Fibroblast of lung (primary cell): ENCODE data around the gene MAP2K5. TPM values are rescaled to one million over a fixed set of nuclear protein-coding genes. Genes with fewer than 3 reads are reported as not detected.

Experiments used
- DNase-seq, 2 donors: peaks; one replicate each; pipeline versions ENCODE4 v3.0.0 to v3.0.0-alpha.2; 2010; ENCODE audit warnings: low read depth in 2 of 2
- H2AFZ ChIP-seq: 2 replicates; pipeline ENCODE4 v1.5.1; 2012; ENCODE audit warnings: low read length, control low read depth, inconsistent platforms
- H3K27ac ChIP-seq: 2 replicates; pipeline ENCODE4 v1.5.1; 2011; ENCODE audit warnings: low read length, control low read depth; ENCODE audit not compliant: insufficient read depth
- H3K27me3 ChIP-seq: 2 replicates; pipeline ENCODE4 v1.5.1; 2011; ENCODE audit warnings: mild to moderate bottlenecking, low read length; ENCODE audit not compliant: control insufficient read depth, insufficient read depth
- H3K36me3 ChIP-seq: 2 replicates; pipeline ENCODE4 v1.5.1; 2011; ENCODE audit warnings: low read length; ENCODE audit not compliant: control insufficient read depth, insufficient read depth
- H3K4me1 ChIP-seq: 2 replicates; pipeline ENCODE4 v1.5.1; 2011; ENCODE audit warnings: low read length; ENCODE audit not compliant: control insufficient read depth, insufficient read depth; ENCODE audit errors: extremely low read depth
- H3K4me2 ChIP-seq: 2 replicates; pipeline ENCODE4 v1.5.1; 2011; ENCODE audit warnings: low read length, control low read depth; ENCODE audit not compliant: insufficient read depth; ENCODE audit errors: extremely low read depth
- H3K4me3 ChIP-seq, 4 experiments: fragments of 200-600 bp in 1 of 4; sonication (generic) in 1 of 4; replicated peaks in 1 of 4; 2 replicates each; pipeline ENCODE4 v1.5.1; 2011 to 2016; ENCODE audit warnings: low read length in 4 of 4, low read depth in 3 of 4, mild to moderate bottlenecking in 3 of 4, control low read depth in 2 of 4, inconsistent platforms in 1 of 4, mixed read lengths in 1 of 4; ENCODE audit not compliant: insufficient read depth in 1 of 4; ENCODE audit errors: control extremely low read depth in 1 of 4
- H3K79me2 ChIP-seq: 2 replicates; pipeline ENCODE4 v1.5.1; 2012; ENCODE audit warnings: mild to moderate bottlenecking, low read length, inconsistent platforms; ENCODE audit not compliant: control insufficient read depth, insufficient read depth
- H3K9ac ChIP-seq: 2 replicates; pipeline ENCODE4 v1.5.1; 2011; ENCODE audit warnings: mild to moderate bottlenecking, low read length, control low read depth; ENCODE audit not compliant: insufficient read depth
- H3K9me3 ChIP-seq: 2 replicates; pipeline ENCODE4 v1.5.1; 2012; ENCODE audit warnings: low read depth, low read length; ENCODE audit not compliant: control insufficient read depth, insufficient read depth
- H4K20me1 ChIP-seq: 2 replicates; pipeline ENCODE4 v1.5.1; 2011; ENCODE audit warnings: low read length; ENCODE audit not compliant: control insufficient read depth, insufficient read depth; ENCODE audit errors: extremely low read depth
- CTCF ChIP-seq, 2 donors: IDR thresholded peaks in 1 of 2; conservative IDR thresholded peaks in 1 of 2; 1 replicate in 1 of 2; 2 replicates in 1 of 2; pipeline ENCODE4 v1.5.1; 2011 to 2012; ENCODE audit warnings: low read length in 2 of 2, control low read depth in 1 of 2, inconsistent platforms in 1 of 2, low read depth in 1 of 2, mild to moderate bottlenecking in 1 of 2
- EZH2 ChIP-seq: IDR thresholded peaks from 2 replicates; pipeline ENCODE4 v1.5.1; 2012; ENCODE audit warnings: low read length, control low read depth, mild to moderate bottlenecking; ENCODE audit errors: missing control alignments
- polyA plus RNA-seq, 2 donors: library from polyadenylated mRNA; depleted of rRNA in 1 of 2; stranded (reverse) in 1 of 2; unstranded in 1 of 2; fragments of >200 nt; gene quantifications; 2 replicates each; pipeline ENCODE4 v1.2.1, GENCODE V29; 2011 to 2012; ENCODE audit warnings: missing spikeins in 1 of 2
- total RNA-seq: library from RNA; depleted of rRNA; stranded (reverse); fragments of >200 nt; gene quantifications from 2 replicates; pipeline ENCODE4 v1.2.1, GENCODE V29; 2014

Gene MAP2K5
- total and polyA plus RNA-seq, 2 donors (not counting 1 experiment from before 2014, with no cell fraction given) = 5.7 to 10.2 TPM

- Histone ChIP-seq H3K27me3 (no peaks in the 10 kb centered on the region), H3K36me3 (no peaks in the 10 kb centered on the region)
These were observed 2.0 kb downstream of the MAP2K5 start for GRCh38 chr15:67544475-67544874.

GRCh38 chr15:67545864-67546263, 3.4 kb downstream of the MAP2K5 start:
- Histone ChIP-seq H3K4me1 (peaks cover 5% of the 10 kb centered on the region), H2AFZ (no peak overlapping the region), H3K27me3 (no peaks in the 10 kb centered on the region), H3K4me2 (no peak overlapping the region), H4K20me1 (no peaks in the 10 kb centered on the region), H3K36me3 (no peaks in the 10 kb centered on the region), H3K27ac (no peak overlapping the region), H3K4me3 (no peak overlapping the region), H3K9me3 (no peaks in the 10 kb centered on the region), H3K9ac (no peak overlapping the region), H3K79me2 (no peaks in the 10 kb centered on the region)
- DNase-seq = no peak
- no peak for TF ChIP-seq EZH2
- no peak for TF ChIP-seq CTCF (conservative IDR thresholded peaks at IDR 0.05 in 1 of 2, IDR thresholded peaks at IDR 0.05 in 1 of 2; ENCODE audit: low read depth in 1 of 2, low read length in 2 of 2)

More at GRCh38 chr15:67544475-67544874, 2.0 kb downstream of the MAP2K5 start:
- H3K9ac ChIP-seq = no peak overlapping the region
- H4K20me1 ChIP-seq = no peaks in the 10 kb centered on the region
- H3K9me3 ChIP-seq = no peaks in the 10 kb centered on the region
- H2AFZ ChIP-seq = no peak overlapping the region
- no peak overlapping the region for H3K4me3 ChIP-seq
- TF ChIP-seq EZH2 = no peak
- TF ChIP-seq CTCF (conservative IDR thresholded peaks at IDR 0.05 in 1 of 2, IDR thresholded peaks at IDR 0.05 in 1 of 2; ENCODE audit: low read depth in 1 of 2, low read length in 2 of 2) = no peak
- H3K4me2 ChIP-seq = no peak overlapping the region
- peaks cover 5% of the 10 kb centered on the region for H3K4me1 ChIP-seq
- H3K79me2 ChIP-seq = no peaks in the 10 kb centered on the region
- DNase-seq = no peak
- H3K27ac ChIP-seq = no peak overlapping the region

GRCh38 chr15:67547064-67547463, 4.6 kb downstream of the MAP2K5 start:
- TF ChIP-seq CTCF (conservative IDR thresholded peaks at IDR 0.05 in 1 of 2, IDR thresholded peaks at IDR 0.05 in 1 of 2; ENCODE audit: low read depth in 1 of 2, low read length in 2 of 2) = no peak
- TF ChIP-seq EZH2 = no peak
- Histone ChIP-seq H3K4me3 (no peak overlapping the region), H3K4me1 (peaks cover 5% of the 10 kb centered on the region), H3K9ac (no peak overlapping the region), H4K20me1 (no peaks in the 10 kb centered on the region), H3K4me2 (no peak overlapping the region), H3K27me3 (no peaks in the 10 kb centered on the region), H3K27ac (no peak overlapping the region), H3K79me2 (no peaks in the 10 kb centered on the region), H3K36me3 (peaks cover 2% of the 10 kb centered on the region), H2AFZ (no peak overlapping the region), H3K9me3 (no peaks in the 10 kb centered on the region)
- no peak for DNase-seq
